ENCODE measurements around the gene OLFM1. TPM values are rescaled to one million over a fixed set of nuclear protein-coding genes. Genes with fewer than 3 reads are reported as not detected.

OLFM1 gene
- total RNA-seq, 3 donors from 2014 or later: 17.4 to 25.2 (median 22.1) TPM

DNA sequence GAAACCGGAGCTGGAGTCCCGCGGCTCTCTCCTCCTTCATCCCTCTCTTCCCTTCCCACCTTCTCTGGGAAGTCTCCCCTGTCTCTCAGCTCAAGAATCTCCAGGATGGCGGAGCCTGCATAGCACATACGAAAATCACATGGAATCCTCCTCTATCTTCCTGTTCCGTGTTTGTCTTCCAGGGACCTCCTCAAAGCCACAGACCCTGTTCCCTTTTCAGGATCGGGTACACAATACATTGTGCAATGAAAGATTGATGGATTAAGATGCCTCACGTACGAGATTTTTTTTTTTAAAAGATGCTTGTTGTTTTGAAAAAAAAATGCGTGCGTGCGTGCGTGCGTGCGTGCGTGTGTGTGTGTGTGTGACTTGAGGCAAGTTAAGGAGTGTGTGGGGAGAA, 46.6 kb upstream of the OLFM1 start:
- intact Hi-C loops (cut with DNase I; ENCODE audit: low total_unique reads): no loop called here
- no peak for DNase-seq (ENCODE audit: low spot score in 2 of 2)
- Histone ChIP-seq H3K4me1 (no peaks in the 10 kb centered on the region), H3K27ac (no peak overlapping the region), H3K36me3 (no peaks in the 10 kb centered on the region), H3K9me3 (no peaks in the 10 kb centered on the region), H3K4me3 (no peak overlapping the region), H3K27me3 (peaks cover 0 to 10% of the 10 kb centered on the region in 2 donors)
- TF ChIP-seq POLR2AphosphoS5 (IDR thresholded peaks at IDR 0.05) (no peak), POLR2A (IDR thresholded peaks at IDR 0.05) (no peak)
- TF ChIP-seq, protein P1, sequence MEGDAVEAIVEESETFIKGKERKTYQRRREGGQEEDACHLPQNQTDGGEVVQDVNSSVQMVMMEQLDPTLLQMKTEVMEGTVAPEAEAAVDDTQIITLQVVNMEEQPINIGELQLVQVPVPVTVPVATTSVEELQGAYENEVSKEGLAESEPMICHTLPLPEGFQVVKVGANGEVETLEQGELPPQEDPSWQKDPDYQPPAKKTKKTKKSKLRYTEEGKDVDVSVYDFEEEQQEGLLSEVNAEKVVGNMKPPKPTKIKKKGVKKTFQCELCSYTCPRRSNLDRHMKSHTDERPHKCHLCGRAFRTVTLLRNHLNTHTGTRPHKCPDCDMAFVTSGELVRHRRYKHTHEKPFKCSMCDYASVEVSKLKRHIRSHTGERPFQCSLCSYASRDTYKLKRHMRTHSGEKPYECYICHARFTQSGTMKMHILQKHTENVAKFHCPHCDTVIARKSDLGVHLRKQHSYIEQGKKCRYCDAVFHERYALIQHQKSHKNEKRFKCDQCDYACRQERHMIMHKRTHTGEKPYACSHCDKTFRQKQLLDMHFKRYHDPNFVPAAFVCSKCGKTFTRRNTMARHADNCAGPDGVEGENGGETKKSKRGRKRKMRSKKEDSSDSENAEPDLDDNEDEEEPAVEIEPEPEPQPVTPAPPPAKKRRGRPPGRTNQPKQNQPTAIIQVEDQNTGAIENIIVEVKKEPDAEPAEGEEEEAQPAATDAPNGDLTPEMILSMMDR (IDR thresholded peaks at IDR 0.05): no peak

GRCh38 chr9:135043345-135043744, 44.1 kb upstream of the OLFM1 start:
- Histone ChIP-seq H3K36me3 (no peaks in the 10 kb centered on the region), H3K4me3 (no peak overlapping the region), H3K4me1 (no peaks in the 10 kb centered on the region), H3K27me3 (peaks cover 0 to 5% of the 10 kb centered on the region in 2 donors), H3K27ac (no peak overlapping the region), H3K9me3 (no peaks in the 10 kb centered on the region)
- DNase-seq (ENCODE audit: low spot score in 2 of 2): peak in 1 of 2 donors; percentile 14
- intact Hi-C loops (cut with DNase I; ENCODE audit: low total_unique reads): no loop called here
- TF ChIP-seq, protein P1 (IDR thresholded peaks at IDR 0.05): no peak
- TF ChIP-seq POLR2AphosphoS5 (IDR thresholded peaks at IDR 0.05) (no peak), POLR2A (IDR thresholded peaks at IDR 0.05) (no peak)

- Histone ChIP-seq H3K27ac (no peak overlapping the region), H3K9me3 (no peaks in the 10 kb centered on the region), H3K4me3 (no peak overlapping the region), H3K27me3 (peaks cover 0 to 4% of the 10 kb centered on the region in 2 donors), H3K36me3 (no peaks in the 10 kb centered on the region), H3K4me1 (no peaks in the 10 kb centered on the region)
- DNase-seq (ENCODE audit: low spot score in 2 of 2): peak in 1 of 2 donors; percentile 42
- intact Hi-C loops (cut with DNase I; ENCODE audit: low total_unique reads): no loop called here
- TF ChIP-seq POLR2A (IDR thresholded peaks at IDR 0.05) (no peak), POLR2AphosphoS5 (IDR thresholded peaks at IDR 0.05) (no peak)
- TF ChIP-seq, protein P1 (IDR thresholded peaks at IDR 0.05): no peak
Observed at GRCh38 chr9:135045264-135045927, 42.1 kb upstream of the OLFM1 start.

DNA sequence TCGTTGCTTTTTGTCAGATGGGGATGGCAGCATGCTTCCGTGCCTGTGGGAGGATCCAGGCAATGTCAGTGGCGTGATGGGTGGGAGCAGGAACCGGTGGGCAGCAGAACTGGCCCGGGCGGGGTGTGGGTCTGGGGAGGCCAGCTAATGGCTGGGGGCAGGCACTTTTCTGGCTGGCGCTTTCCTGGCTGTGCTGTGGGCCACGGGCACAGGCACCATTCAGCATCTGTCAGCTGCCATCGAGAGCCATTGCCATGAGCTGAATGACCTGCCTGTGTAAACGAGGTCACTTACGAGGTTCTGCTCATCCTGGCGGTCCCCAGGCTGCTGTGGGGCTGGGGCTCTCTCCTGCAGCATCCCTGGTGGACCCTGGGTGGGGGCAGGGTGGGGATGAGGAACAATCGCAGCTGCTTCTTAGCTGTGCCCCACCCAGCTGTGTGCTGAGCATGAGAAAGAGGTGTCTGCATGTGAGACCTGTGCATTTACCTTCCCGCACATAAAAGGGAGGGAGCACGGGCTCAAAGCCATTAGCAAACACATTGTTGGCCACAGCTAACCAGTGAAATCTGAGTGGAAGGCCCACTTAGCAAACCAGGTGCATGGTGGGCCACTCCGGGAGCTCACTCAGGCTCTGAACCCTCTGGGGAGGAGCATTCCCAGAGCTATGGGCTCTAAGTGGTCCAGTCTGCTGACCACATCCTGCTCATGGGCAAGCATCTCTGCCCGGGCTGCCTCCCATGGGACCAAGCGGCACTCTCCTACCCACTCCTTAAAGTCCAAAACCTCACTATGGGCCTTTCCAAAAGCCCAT, 41.3 kb upstream of the OLFM1 start:
- Histone ChIP-seq H3K27me3 (peaks cover 0 to 10% of the 10 kb centered on the region in 2 donors), H3K27ac (no peak overlapping the region), H3K36me3 (no peaks in the 10 kb centered on the region), H3K4me3 (no peak overlapping the region), H3K4me1 (no peaks in the 10 kb centered on the region), H3K9me3 (no peaks in the 10 kb centered on the region)
- intact Hi-C loops (cut with DNase I; ENCODE audit: low total_unique reads): no loop called here
- peak in 1 of 2 donors; percentile 42 for DNase-seq (ENCODE audit: low spot score in 2 of 2)
- TF ChIP-seq POLR2A (IDR thresholded peaks at IDR 0.05) (no peak), POLR2AphosphoS5 (IDR thresholded peaks at IDR 0.05) (no peak)
- TF ChIP-seq, protein P1 (IDR thresholded peaks at IDR 0.05): no peak

All from breast epithelium (tissue), 4 donors.